Mucosa of descending colon (tissue), 3 donors: Measurements from ENCODE around the gene C4orf51. TPM values are rescaled to one million over a fixed set of nuclear protein-coding genes. Genes with fewer than 3 reads are reported as not detected.

Experiments
- ATAC-seq: fragments of 200-7000 bp; cut with Tn5 transposase; one replicate; pipeline ENCODE4 v1.9.1; 2020; ENCODE audit warnings: mild to moderate bottlenecking, moderate library complexity
- DNase-seq, 3 donors: peaks; one replicate each; pipeline ENCODE4 v3.0.0-alpha.2; 2020
- H3K36me3 ChIP-seq: fragments of 200-600 bp; one replicate; pipeline ENCODE4 v1.8.0; 2021; ENCODE audit warnings: low read depth, mild to moderate bottlenecking
- H3K4me1 ChIP-seq: fragments of 200-600 bp; one replicate; pipeline ENCODE4 v1.8.0; 2021; ENCODE audit warnings: low read depth, mild to moderate bottlenecking
- H3K4me3 ChIP-seq: fragments of 200-600 bp; one replicate; pipeline ENCODE4 v1.8.0; 2021; ENCODE audit warnings: mild to moderate bottlenecking
- H3K9me3 ChIP-seq: fragments of 200-600 bp; one replicate; pipeline ENCODE4 v1.8.0; 2021; ENCODE audit warnings: mild to moderate bottlenecking
- intact Hi-C, 2 donors: fragments of 100-400 bp; cut with DNase I in 1 of 2; cut with micrococcal nuclease in 1 of 2; formaldehyde crosslinking; loops; one replicate each; pipeline versions ENCODE4 v1.11.0 to v1.11.1; 2022; cut with DNase I, micrococcal nuclease
- total RNA-seq, 3 donors: library from RNA; stranded (reverse); fragmentation: NEBNext Ultra II Directional in 2 of 3; extraction: Animal tissue kit (Norgen Biotek cat#: 25700) in 2 of 3; gene quantifications; one replicate each; pipeline versions ENCODE4 v1.2.1 to v1.2.4, GENCODE V29; 2021 to 2023
- TF ChIP-seq, protein P1 (sequence below): fragments of 200-600 bp; IDR thresholded peaks from one replicate; pipeline ENCODE4 v1.8.0; 2022; ENCODE audit warnings: antibody characterized with exemption, mild to moderate bottlenecking
- donor health status: DM: no; HTN: no; CAD: no; lungs with moderate emphysema.
- donor health status: DM: no; HTN: no; CAD: no.
- donor health status: DM: no; HTN: yes; CAD: no.

C4orf51 gene
- total RNA-seq, 3 donors from 2014 or later: not detected

DNA sequence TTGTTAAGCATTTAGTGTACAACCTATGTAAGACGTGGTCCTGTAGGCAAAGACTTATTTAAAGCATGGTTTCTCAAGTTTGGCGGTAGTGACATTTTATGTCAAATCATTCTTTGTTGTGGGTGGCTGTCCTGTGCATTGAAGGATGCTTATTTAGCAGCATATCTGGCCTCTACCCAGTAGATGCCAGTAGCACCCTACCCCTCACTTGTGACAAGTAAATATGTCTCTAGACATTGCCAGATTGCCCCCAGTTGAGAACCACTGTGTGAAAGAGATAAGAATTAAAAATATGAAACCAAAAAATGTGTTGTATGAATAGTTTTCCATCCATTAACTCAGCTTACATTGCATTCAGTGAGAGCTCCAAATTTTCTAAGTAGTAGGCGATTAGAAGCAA, 35.2 kb upstream of the C4orf51 start:
- no peak overlapping the region for H3K4me3 ChIP-seq
- DNase-seq: no peak
- intact Hi-C loops: no loop called here
- TF ChIP-seq, protein P1, sequence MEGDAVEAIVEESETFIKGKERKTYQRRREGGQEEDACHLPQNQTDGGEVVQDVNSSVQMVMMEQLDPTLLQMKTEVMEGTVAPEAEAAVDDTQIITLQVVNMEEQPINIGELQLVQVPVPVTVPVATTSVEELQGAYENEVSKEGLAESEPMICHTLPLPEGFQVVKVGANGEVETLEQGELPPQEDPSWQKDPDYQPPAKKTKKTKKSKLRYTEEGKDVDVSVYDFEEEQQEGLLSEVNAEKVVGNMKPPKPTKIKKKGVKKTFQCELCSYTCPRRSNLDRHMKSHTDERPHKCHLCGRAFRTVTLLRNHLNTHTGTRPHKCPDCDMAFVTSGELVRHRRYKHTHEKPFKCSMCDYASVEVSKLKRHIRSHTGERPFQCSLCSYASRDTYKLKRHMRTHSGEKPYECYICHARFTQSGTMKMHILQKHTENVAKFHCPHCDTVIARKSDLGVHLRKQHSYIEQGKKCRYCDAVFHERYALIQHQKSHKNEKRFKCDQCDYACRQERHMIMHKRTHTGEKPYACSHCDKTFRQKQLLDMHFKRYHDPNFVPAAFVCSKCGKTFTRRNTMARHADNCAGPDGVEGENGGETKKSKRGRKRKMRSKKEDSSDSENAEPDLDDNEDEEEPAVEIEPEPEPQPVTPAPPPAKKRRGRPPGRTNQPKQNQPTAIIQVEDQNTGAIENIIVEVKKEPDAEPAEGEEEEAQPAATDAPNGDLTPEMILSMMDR: no peak
- no peak for ATAC-seq
- no peaks in the 10 kb centered on the region for H3K4me1 ChIP-seq
- no peaks in the 10 kb centered on the region for H3K9me3 ChIP-seq
- H3K36me3 ChIP-seq: no peaks in the 10 kb centered on the region

DNA sequence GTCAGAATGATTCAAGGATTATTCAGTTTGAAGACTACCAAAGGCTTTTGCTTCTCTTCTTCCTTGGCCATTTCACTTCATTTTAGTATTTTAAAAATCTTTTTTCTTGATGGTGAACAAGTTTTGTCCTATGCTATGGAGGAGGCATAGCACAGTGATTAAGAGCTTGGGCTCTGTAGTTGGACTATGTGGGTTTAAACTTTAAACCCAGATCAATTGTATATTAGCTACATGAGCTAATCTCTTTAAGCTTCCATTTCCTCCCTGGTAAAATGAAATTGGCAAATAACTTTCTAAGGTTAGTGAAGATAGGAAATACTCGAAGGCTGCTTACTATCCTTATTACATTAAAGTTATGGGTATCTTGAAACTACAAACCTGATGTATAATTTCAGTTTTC, 23.8 kb upstream of the C4orf51 start:
- Histone ChIP-seq H3K9me3 (peaks cover 3% of the 10 kb centered on the region), H3K4me3 (no peak overlapping the region), H3K36me3 (no peaks in the 10 kb centered on the region), H3K4me1 (no peaks in the 10 kb centered on the region)
- ATAC-seq (no peak), DNase-seq (no peak)
- intact Hi-C loops: no loop called here
- TF ChIP-seq, protein P1: no peak

DNA sequence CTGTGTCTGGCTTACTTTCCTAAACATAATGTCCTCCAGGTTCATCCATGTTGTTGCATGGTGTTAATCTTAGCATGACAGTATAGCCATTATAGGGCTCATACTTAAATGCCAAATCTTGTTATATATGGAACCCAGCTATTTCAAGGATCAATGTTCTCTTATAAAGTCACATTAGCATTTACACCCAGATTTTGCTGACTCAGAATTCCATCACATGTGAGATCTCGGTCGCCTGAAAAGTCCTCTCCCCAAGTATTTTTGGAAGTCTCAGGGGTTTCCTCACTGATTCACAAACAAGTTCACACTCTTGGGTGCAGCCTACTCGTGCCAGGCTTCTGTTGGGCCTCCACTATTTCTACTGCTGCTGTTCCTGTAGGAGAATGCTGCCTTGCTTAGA, 19.9 kb upstream of the C4orf51 start:
- no peak for DNase-seq
- intact Hi-C loops: no loop called here
- no peaks in the 10 kb centered on the region for H3K4me1 ChIP-seq
- no peaks in the 10 kb centered on the region for H3K36me3 ChIP-seq
- no peak for ATAC-seq
- H3K9me3 ChIP-seq: peaks cover 3% of the 10 kb centered on the region
- H3K4me3 ChIP-seq: no peak overlapping the region
- TF ChIP-seq, protein P1: no peak

DNA sequence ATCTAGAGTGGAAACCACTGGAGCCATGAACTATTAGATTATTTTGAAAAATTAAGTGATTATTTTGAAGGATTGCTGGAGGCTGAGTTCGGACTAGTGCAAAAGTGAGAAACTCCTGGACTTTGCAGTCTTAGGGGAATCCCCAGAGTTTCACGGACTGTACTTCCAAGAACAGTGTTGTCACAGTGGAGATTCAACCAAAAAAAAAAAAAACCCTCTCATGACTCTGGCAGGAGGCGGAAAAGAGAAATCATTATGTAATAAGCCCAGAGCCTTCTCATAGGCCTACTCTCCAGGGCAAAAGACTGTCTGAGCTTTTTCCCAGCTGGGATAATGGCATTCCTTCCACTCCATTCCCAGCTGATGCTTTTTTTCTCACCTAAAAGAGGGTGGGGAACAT, 16.8 kb upstream of the C4orf51 start:
- no peaks in the 10 kb centered on the region for H3K9me3 ChIP-seq
- intact Hi-C loops: no loop called here
- no peaks in the 10 kb centered on the region for H3K36me3 ChIP-seq
- ATAC-seq (no peak), DNase-seq (no peak)
- no peak overlapping the region for H3K4me3 ChIP-seq
- TF ChIP-seq, protein P1: no peak
- no peaks in the 10 kb centered on the region for H3K4me1 ChIP-seq

DNA sequence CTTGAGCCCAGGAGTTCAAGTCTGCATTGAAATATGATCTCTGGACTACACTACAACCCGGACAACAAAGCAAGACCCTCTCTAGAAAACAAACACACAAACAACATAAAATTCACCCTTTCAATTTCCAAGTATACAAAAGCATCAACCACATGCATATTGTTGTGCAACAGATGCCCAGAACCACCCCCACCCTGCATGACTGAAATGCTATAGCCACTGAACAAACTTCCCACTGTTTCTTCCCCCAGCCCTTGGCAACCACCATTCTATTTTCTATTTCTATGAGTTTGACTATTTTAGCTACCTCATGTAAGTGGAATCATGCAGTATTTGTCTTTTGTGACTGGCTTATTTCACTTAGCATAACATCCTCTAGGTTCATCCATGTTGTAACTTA, 14.2 kb upstream of the C4orf51 start:
- no peaks in the 10 kb centered on the region for H3K4me1 ChIP-seq
- intact Hi-C loops: no loop called here
- DNase-seq (no peak), ATAC-seq (no peak)
- H3K4me3 ChIP-seq: no peak overlapping the region
- TF ChIP-seq, protein P1: no peak
- H3K9me3 ChIP-seq: no peaks in the 10 kb centered on the region
- no peaks in the 10 kb centered on the region for H3K36me3 ChIP-seq

DNA sequence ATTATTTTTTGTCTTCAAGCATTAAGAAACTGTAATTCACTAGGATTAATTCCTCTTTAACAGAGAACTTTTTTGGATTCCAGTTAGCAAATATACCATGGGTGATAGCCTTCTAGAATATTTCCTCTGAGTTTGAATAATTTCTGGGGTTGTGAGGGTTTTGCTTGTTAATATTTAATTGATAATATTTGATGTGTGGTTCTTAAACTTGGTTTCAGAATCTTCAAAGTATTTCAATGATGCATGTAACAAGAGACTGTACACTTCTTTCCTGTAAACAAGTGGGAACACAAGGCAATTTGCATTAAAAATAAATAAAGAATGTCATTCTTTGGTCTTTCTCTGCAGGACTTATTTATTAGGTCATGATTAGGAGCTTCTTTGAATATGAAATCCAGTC, 9.5 kb upstream of the C4orf51 start:
- intact Hi-C loops: no loop called here
- H3K9me3 ChIP-seq: no peaks in the 10 kb centered on the region
- no peaks in the 10 kb centered on the region for H3K36me3 ChIP-seq
- DNase-seq (no peak), ATAC-seq (no peak)
- TF ChIP-seq, protein P1: no peak
- H3K4me1 ChIP-seq: no peaks in the 10 kb centered on the region
- no peak overlapping the region for H3K4me3 ChIP-seq
